SK-N-SH treated with all-trans-retinoic acid at 6 μM for 48 hours (cell line): Measurements from ENCODE around the gene AXIN2.

Experiments used
- ATAC-seq: fragments of 200-7000 bp; cut with Tn5 transposase; 3 replicates; pipeline ENCODE4 v1.9.1; 2020; ENCODE audit warnings: mild to moderate bottlenecking, moderate library complexity
- ARNTL ChIP-seq: fragments of 450-650 bp; formaldehyde crosslinking; IDR thresholded peaks from 2 replicates; pipeline ENCODE4 v1.5.0; 2020; ENCODE audit warnings: low read depth, mild to moderate bottlenecking, moderate library complexity, borderline replicate concordance
- BACH2 ChIP-seq: fragments of 250-450 bp; sonication (Bioruptor Pico); IDR thresholded peaks from 2 replicates; pipeline ENCODE4 v1.9.0; 2021; ENCODE audit warnings: mild to moderate bottlenecking, borderline replicate concordance
- CSDC2 ChIP-seq: fragments of 250-450 bp; sonication (Bioruptor Pico); IDR thresholded peaks from 2 replicates; pipeline ENCODE4 v1.5.0; 2020; ENCODE audit warnings: mild to moderate bottlenecking, moderate library complexity
- ESRRG ChIP-seq: fragments of 250-450 bp; sonication (Bioruptor Pico); IDR thresholded peaks from 2 replicates; pipeline ENCODE4 v1.6.1; 2021; ENCODE audit warnings: mild to moderate bottlenecking
- GLIS3 ChIP-seq: fragments of 250-450 bp; sonication (Bioruptor Pico); IDR thresholded peaks from 2 replicates; pipeline ENCODE4 v1.5.0; 2020; ENCODE audit warnings: mild to moderate bottlenecking, moderate library complexity
- ISL1 ChIP-seq: fragments of 250-450 bp; sonication (Bioruptor Pico); IDR thresholded peaks from 2 replicates; pipeline ENCODE4 v2.1.2; 2022; ENCODE audit warnings: mild to moderate bottlenecking, moderate library complexity
- OSR1 ChIP-seq: fragments of 250-450 bp; sonication (Bioruptor Pico); IDR thresholded peaks from 2 replicates; pipeline ENCODE4 v1.8.0; 2022; ENCODE audit warnings: moderate library complexity, mild to moderate bottlenecking, inconsistent platforms
- PPARA ChIP-seq: fragments of 250-450 bp; sonication (Bioruptor Pico); IDR thresholded peaks from 2 replicates; pipeline ENCODE4 v1.5.0; 2020; ENCODE audit warnings: mild to moderate bottlenecking, borderline replicate concordance
- RARB ChIP-seq: fragments of 250-450 bp; sonication (Bioruptor Pico); IDR thresholded peaks from 2 replicates; pipeline ENCODE4 v1.8.0; 2021; ENCODE audit warnings: mild to moderate bottlenecking, moderate library complexity
- SNAI2 ChIP-seq: fragments of 250-450 bp; sonication (Bioruptor Pico); IDR thresholded peaks from 2 replicates; pipeline ENCODE4 v1.5.0; 2020; ENCODE audit warnings: mild to moderate bottlenecking, moderate library complexity
- TCF4 ChIP-seq: fragments of 250-450 bp; sonication (Bioruptor Pico); IDR thresholded peaks from 2 replicates; pipeline ENCODE4 v1.8.0; 2021; ENCODE audit warnings: mild to moderate bottlenecking, moderate library complexity, borderline replicate concordance
- TOX ChIP-seq: fragments of 250-450 bp; sonication (Bioruptor Pico); IDR thresholded peaks from 2 replicates; pipeline ENCODE4 v1.8.0; 2021; ENCODE audit warnings: mild to moderate bottlenecking, moderate library complexity, borderline replicate concordance
- ZC3H10 ChIP-seq: fragments of 250-450 bp; sonication (Bioruptor Pico); IDR thresholded peaks from 2 replicates; pipeline ENCODE4 v1.5.1; 2021; ENCODE audit warnings: mild to moderate bottlenecking, moderate library complexity
- ZFP3 ChIP-seq: fragments of 250-450 bp; sonication (Bioruptor Pico); IDR thresholded peaks from 2 replicates; pipeline ENCODE4 v1.5.0; 2020; ENCODE audit warnings: mild to moderate bottlenecking, moderate library complexity
- ZFP30 ChIP-seq: fragments of 450-650 bp; formaldehyde crosslinking; IDR thresholded peaks from 2 replicates; pipeline ENCODE4 v1.5.0; 2022; ENCODE audit warnings: mild to moderate bottlenecking, moderate library complexity
- ZNF70 ChIP-seq: fragments of 450-650 bp; formaldehyde crosslinking; IDR thresholded peaks from 2 replicates; pipeline ENCODE4 v1.5.0; 2020; ENCODE audit warnings: mild to moderate bottlenecking, moderate library complexity
- TF ChIP-seq, protein P1 (sequence below): fragments of 250-450 bp; sonication (Bioruptor Pico); IDR thresholded peaks from 2 replicates; pipeline ENCODE4 v1.8.0; 2021; ENCODE audit warnings: low read depth, mild to moderate bottlenecking, moderate library complexity, borderline replicate concordance
- TF ChIP-seq, protein P2 (sequence below): fragments of 250-450 bp; sonication (Bioruptor Pico); IDR thresholded peaks from 2 replicates; pipeline ENCODE4 v1.5.0; 2020; ENCODE audit warnings: mild to moderate bottlenecking, moderate library complexity
- TF ChIP-seq, protein P3 (sequence below): fragments of 250-450 bp; sonication (Bioruptor Pico); IDR thresholded peaks from 2 replicates; pipeline ENCODE4 v1.5.1; 2021; ENCODE audit warnings: mild to moderate bottlenecking, moderate library complexity
- TF ChIP-seq, protein P4 (sequence below): fragments of 250-450 bp; sonication (Bioruptor Pico); IDR thresholded peaks from 2 replicates; pipeline ENCODE4 v1.8.0; 2020; ENCODE audit warnings: mild to moderate bottlenecking, moderate library complexity, borderline replicate concordance

AXIN2 gene

DNA sequence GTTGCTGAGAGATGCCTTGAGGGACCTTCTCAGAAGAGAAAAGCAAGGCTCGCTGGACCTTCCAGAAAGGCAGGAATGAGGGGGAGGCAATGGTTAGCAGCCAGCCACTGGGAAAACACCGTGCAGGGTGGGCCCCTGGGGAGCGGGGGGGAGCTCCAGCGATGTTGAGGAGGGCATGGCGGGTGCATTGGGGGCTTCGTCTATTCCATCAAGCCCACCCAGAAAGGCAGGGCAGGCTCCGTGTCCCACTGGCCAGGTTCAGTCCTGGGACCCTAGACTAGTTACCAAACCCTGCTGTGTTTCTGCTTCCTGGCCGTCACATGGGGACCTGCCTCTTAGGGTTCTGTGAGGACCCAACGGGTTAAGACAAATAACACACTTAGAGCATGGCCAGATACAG, 64.6 kb downstream of the AXIN2 start:
- ATAC-seq = no peak
- TF ChIP-seq ZFP3 (no peak), ZC3H10 (CRISPR knock-in tag) (no peak), ARNTL (CRISPR knock-in tag) (no peak), TOX (CRISPR knock-in tag) (no peak), PPARA (CRISPR knock-in tag) (no peak), TCF4 (CRISPR knock-in tag) (no peak)
- TF ChIP-seq, protein P1, sequence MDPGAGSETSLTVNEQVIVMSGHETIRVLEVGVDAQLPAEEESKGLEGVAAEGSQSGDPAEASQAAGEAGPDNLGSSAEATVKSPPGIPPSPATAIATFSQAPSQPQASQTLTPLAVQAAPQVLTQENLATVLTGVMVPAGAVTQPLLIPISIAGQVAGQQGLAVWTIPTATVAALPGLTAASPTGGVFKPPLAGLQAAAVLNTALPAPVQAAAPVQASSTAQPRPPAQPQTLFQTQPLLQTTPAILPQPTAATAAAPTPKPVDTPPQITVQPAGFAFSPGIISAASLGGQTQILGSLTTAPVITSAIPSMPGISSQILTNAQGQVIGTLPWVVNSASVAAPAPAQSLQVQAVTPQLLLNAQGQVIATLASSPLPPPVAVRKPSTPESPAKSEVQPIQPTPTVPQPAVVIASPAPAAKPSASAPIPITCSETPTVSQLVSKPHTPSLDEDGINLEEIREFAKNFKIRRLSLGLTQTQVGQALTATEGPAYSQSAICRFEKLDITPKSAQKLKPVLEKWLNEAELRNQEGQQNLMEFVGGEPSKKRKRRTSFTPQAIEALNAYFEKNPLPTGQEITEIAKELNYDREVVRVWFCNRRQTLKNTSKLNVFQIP (CRISPR knock-in tag) = no peak
- TF ChIP-seq, protein P2, sequence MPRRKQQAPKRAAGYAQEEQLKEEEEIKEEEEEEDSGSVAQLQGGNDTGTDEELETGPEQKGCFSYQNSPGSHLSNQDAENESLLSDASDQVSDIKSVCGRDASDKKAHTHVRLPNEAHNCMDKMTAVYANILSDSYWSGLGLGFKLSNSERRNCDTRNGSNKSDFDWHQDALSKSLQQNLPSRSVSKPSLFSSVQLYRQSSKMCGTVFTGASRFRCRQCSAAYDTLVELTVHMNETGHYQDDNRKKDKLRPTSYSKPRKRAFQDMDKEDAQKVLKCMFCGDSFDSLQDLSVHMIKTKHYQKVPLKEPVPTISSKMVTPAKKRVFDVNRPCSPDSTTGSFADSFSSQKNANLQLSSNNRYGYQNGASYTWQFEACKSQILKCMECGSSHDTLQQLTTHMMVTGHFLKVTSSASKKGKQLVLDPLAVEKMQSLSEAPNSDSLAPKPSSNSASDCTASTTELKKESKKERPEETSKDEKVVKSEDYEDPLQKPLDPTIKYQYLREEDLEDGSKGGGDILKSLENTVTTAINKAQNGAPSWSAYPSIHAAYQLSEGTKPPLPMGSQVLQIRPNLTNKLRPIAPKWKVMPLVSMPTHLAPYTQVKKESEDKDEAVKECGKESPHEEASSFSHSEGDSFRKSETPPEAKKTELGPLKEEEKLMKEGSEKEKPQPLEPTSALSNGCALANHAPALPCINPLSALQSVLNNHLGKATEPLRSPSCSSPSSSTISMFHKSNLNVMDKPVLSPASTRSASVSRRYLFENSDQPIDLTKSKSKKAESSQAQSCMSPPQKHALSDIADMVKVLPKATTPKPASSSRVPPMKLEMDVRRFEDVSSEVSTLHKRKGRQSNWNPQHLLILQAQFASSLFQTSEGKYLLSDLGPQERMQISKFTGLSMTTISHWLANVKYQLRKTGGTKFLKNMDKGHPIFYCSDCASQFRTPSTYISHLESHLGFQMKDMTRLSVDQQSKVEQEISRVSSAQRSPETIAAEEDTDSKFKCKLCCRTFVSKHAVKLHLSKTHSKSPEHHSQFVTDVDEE (CRISPR knock-in tag) = no peak
- TF ChIP-seq, protein P3, sequence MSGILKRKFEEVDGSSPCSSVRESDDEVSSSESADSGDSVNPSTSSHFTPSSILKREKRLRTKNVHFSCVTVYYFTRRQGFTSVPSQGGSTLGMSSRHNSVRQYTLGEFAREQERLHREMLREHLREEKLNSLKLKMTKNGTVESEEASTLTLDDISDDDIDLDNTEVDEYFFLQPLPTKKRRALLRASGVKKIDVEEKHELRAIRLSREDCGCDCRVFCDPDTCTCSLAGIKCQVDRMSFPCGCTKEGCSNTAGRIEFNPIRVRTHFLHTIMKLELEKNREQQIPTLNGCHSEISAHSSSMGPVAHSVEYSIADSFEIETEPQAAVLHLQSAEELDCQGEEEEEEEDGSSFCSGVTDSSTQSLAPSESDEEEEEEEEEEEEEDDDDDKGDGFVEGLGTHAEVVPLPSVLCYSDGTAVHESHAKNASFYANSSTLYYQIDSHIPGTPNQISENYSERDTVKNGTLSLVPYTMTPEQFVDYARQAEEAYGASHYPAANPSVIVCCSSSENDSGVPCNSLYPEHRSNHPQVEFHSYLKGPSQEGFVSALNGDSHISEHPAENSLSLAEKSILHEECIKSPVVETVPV (CRISPR knock-in tag) = no peak
- TF ChIP-seq, all 23 proteins: peak for 0

DNA sequence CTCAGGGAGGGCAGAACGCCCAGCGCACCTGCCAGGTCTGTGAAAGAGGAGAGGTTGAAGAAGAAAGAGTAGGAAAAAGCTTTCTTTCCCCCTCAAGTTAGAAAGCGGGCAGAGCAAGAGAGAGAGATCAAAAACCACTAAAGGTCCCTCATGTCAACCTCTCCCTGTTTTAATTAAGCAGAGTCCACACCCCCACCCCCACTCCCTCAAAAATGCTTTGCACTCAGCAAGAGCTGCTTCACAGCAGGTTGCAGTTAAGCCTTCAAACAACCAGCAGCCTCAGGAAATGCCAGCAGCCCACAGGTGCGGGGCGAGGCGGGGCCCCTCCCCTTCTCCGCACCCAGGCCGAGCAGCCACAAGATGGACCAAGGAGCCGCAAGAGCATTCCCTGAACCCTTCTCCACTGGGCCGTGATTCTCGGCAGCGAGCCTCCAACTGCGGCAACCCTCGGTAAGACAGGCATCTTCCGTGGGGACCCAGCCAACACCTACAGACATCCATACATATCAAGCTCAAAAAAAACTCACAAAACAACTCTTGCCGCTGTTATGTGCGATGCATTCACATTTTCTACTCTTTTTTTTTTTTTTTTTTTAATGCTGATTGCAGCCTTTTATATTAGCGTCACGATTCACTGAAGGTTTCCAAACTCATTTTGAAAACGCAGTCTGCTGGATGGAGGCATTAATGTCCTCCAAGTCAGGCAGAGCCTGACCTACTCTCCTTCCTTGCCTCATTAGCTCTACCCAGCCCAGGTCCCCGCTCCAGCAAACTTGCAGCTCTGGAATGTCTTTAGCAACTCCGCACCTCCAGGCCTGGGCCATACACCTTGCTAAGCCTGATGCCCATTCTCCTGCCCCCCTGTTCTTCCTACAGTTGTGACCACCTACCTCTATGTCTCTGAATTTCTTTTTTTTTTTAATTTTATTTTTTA, 66.1 kb downstream of the AXIN2 start:
- ATAC-seq = no peak
- no peak for TF ChIP-seq ISL1 (CRISPR knock-in tag)
- TF ChIP-seq, protein P4, sequence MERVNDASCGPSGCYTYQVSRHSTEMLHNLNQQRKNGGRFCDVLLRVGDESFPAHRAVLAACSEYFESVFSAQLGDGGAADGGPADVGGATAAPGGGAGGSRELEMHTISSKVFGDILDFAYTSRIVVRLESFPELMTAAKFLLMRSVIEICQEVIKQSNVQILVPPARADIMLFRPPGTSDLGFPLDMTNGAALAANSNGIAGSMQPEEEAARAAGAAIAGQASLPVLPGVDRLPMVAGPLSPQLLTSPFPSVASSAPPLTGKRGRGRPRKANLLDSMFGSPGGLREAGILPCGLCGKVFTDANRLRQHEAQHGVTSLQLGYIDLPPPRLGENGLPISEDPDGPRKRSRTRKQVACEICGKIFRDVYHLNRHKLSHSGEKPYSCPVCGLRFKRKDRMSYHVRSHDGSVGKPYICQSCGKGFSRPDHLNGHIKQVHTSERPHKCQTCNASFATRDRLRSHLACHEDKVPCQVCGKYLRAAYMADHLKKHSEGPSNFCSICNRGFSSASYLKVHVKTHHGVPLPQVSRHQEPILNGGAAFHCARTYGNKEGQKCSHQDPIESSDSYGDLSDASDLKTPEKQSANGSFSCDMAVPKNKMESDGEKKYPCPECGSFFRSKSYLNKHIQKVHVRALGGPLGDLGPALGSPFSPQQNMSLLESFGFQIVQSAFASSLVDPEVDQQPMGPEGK (CRISPR knock-in tag) = no peak
- TF ChIP-seq CSDC2 (CRISPR knock-in tag) = no peak
- no peak for TF ChIP-seq PPARA (CRISPR knock-in tag)
- TF ChIP-seq ZC3H10 (CRISPR knock-in tag) = no peak
- TF ChIP-seq RARB (CRISPR knock-in tag) = no peak
- TF ChIP-seq SNAI2 (CRISPR knock-in tag) = no peak
- no peak for TF ChIP-seq OSR1 (CRISPR knock-in tag)
- no peak for TF ChIP-seq TCF4 (CRISPR knock-in tag)
- TF ChIP-seq, protein P1 (CRISPR knock-in tag) = no peak
- TF ChIP-seq ZNF70 = no peak
- no peak for TF ChIP-seq ZFP3
- TF ChIP-seq BACH2 (CRISPR knock-in tag) = no peak
- no peak for TF ChIP-seq ESRRG
- no peak for TF ChIP-seq ARNTL (CRISPR knock-in tag)
- TF ChIP-seq ZFP30 (CRISPR knock-in tag) = no peak
- no peak for TF ChIP-seq GLIS3 (CRISPR knock-in tag)
